Measurements from ENCODE around the gene FBLN7.

- TF ChIP-seq, protein P1, sequence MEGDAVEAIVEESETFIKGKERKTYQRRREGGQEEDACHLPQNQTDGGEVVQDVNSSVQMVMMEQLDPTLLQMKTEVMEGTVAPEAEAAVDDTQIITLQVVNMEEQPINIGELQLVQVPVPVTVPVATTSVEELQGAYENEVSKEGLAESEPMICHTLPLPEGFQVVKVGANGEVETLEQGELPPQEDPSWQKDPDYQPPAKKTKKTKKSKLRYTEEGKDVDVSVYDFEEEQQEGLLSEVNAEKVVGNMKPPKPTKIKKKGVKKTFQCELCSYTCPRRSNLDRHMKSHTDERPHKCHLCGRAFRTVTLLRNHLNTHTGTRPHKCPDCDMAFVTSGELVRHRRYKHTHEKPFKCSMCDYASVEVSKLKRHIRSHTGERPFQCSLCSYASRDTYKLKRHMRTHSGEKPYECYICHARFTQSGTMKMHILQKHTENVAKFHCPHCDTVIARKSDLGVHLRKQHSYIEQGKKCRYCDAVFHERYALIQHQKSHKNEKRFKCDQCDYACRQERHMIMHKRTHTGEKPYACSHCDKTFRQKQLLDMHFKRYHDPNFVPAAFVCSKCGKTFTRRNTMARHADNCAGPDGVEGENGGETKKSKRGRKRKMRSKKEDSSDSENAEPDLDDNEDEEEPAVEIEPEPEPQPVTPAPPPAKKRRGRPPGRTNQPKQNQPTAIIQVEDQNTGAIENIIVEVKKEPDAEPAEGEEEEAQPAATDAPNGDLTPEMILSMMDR (IDR thresholded peaks at IDR 0.05) = no peak
- no peak for TF ChIP-seq POLR2A (IDR thresholded peaks at IDR 0.05)
These were observed 42.5 kb upstream of the FBLN7 start for GRCh38 chr2:112095681-112096080.

Measured in heart left ventricle (tissue), 13 donors.